NCI-H128 (cell line): ENCODE data around the gene BICDL1.
"Not testable (repeated sequence)": the region's sequence is repeated elsewhere in the genome, so short reads cannot be mapped to it uniquely, and the experiment has no call there.

ENCODE experiments used
- DNase-seq: peaks from one replicate; lab custom pipeline; 2025; ENCODE audit not compliant: unreplicated experiment; lab: John Stamatoyannopoulos, UW

BICDL1 gene

GRCh38 chr12:119998471-119999245 is 9.6 kb downstream of the BICDL1 start:
- DNase-seq = no peak

DNA sequence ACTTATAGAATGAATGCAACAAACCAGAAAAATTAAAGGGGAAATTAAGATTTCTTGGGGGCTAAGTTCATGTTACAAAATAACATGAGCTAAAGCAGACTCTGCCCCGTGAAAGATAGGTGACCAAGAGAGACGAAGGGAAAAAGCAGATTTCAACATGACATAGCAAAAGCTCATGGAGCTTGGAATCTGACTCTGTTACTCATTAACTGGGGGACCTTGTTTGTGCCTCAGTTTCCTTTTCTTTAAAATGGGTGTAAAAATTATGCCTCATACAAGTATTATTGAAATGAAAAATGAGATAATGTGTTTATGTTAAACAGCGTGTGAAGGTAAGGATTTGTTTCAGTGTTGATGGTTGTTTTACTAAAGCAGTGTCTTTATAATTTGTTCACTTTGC is 11.5 kb downstream of the BICDL1 start:
- no peak for DNase-seq

- no peak for DNase-seq
Observed at GRCh38 chr12:120006258-120006975, 17.4 kb downstream of the BICDL1 start.

DNA sequence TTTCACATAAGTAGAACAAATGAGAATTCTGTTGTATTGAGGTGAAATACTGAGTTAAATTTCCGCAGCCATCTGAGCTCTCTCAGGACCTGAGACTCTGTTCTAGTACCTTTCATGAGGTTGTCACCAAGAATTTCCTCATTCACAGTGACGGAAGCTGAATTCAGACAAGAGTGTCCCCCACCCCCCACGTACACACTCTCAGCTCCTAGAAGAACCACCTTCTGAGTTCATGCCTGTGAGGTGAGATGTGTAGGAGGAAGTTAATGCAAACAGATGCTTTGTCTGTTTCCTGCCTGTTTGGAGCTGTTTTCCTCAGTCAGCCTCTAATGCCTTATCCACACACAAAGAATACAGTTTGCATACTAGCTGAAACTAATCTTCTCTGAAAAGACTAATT is 18.2 kb downstream of the BICDL1 start:
- no peak for DNase-seq

DNA sequence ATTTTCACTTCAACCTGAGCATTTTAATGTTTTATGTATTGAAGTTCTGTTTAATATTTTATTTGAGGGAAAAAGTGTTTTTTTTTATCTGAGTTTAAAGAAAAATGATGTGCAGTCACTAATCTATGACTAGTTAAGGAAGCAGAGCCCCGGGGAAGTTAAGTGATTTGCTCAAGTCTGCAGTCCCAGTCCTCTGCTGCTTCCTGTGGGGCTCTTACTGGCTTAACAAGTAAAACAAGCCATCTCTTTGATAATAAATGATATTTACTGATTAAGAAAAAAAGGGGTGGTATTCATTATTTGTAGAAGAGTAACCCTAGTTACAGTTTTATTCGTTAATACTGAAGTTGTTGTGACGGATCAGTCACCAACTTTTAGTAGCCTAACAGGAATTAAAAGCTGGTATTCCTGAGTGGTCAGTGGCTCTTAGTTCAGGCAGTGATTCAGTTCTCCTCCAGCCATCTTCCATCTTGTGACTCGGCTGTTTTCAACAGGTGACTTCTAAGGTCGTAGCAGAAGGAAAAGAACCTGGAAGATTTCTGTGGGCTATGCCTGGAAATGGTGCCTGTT is 21.7 kb downstream of the BICDL1 start:
- DNase-seq = no peak

GRCh38 chr12:120012067-120012621 is 23.1 kb downstream of the BICDL1 start:
- DNase-seq = no peak

DNA sequence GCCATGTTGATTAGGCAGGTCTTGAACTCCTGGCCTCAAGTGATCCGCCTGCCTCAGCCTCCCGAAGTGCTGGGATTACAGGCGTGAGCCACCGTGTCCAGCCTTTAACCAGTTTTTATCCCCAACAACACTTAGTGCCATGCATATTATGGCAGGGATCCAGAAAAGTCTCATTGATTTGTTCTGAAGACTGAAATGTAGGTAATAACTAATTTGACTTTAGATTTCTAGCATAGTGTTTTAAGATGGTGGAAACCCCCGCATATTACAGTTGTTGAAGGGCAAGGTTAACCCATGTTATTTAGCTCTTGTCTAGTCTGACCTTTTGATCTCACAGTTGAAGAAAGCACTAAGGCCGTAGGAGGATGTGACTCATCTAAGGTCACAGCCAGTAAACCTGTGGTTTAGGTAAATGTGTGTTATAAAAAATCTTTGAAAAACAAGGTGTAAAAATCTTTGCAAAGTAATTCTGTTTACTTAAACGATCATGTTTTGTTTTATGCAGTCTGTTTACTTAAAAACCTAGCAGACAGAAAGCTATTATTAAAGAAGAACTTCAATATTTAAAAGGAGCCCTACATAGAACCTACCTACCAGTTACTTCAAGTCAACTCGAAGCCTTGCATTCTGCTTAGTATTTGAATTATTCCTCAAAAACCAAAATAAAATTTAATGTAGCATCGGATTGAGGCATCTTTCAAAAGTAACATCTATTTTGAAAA is 24.8 kb downstream of the BICDL1 start:
- DNase-seq = no peak

DNA sequence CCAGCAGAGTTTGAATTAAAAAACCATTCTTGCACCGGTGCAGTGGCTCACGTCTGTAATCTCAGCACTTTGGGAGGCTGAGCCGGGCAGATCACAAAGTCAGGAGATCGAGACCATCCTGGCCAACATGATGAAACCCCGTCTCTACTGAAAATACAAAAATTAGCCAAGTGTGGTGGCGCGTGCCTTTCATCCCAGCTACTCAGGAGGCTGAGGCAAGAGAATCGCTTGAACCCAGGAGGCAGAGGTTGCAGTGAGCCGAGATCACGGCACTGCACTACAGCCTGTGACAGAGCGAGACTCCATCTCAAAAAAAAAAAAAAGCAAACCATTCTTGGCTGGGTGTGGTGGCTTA is 25.3 kb downstream of the BICDL1 start:
- DNase-seq = not testable (repeated sequence)

DNA sequence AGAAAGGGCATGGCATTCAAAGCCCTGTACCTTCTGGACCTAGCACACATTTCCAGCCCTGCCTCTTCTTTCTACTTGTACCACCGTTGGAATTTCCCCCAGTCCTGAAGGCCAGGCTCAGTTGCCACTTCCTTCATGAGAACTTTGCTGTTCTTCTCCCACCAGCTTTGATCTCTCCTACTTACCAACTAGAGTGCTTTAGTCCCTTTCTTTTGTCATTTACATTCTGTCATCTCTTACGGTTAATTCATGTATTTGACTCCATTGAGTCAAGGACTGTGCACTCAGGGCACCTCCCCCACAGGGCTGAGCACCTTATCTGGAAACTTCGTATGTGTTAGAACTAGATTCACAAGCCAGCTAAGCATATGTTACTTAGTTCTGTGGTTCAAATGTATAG is 26.3 kb downstream of the BICDL1 start:
- no peak for DNase-seq

DNA sequence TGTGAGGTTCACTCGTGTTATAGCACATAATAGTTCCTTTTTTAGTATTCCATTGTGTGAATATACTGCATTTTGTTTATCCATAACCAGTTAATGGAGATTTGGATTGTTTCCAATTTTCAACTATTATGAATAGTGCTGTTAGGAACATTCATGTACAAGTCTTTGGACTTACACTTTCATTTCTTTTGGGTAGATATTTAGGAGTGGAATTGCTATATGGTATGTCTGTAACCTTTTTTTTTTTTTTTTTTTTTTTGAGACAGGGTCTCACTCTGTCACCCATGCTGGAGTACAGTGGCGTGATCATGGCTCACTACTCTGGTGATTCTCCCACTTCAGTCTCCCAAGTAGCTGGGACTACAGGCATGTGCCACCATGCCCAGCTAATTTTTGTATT is 27.2 kb downstream of the BICDL1 start:
- not testable (repeated sequence) for DNase-seq

DNA sequence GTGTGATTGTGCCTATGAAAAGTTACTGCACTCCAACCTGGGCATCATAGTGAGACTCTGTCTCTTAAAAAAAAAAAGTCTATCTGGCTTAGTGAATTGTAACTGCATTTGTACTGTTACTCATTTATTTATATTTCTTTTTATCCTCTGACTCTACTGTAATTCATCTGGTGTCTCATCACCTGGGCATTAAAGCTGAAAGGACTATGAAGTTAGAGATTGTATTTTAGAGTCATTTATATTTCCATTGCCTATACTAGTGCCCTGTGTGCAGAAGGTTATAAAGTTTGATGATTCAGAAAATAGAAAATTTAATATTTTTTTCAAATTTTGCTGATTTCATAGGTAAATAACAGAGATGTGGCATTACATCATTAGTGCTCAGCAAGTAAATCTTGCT is 30.2 kb downstream of the BICDL1 start:
- no peak for DNase-seq

DNA sequence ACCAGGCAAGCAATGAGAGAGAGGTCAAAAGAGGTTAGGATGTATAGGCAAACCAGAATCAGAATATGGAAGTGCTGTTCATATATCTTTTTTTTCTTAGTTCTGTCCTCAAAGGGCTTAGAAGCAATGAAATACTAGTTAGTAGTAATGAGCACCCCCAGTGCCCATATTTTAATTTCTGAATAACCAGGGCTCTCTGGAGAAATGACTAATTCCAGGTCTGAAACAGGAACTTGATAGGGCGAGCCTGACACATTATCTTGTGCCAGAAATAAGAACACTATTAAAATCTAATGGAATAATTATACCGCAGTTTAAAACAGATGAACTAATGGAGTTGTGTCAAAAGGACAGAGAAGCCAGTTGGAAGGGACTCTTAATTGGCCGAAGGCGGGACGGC is 30.9 kb downstream of the BICDL1 start:
- DNase-seq = no peak

- DNase-seq = no peak
Observed at GRCh38 chr12:120024193-120024592, 35.2 kb downstream of the BICDL1 start.

DNA sequence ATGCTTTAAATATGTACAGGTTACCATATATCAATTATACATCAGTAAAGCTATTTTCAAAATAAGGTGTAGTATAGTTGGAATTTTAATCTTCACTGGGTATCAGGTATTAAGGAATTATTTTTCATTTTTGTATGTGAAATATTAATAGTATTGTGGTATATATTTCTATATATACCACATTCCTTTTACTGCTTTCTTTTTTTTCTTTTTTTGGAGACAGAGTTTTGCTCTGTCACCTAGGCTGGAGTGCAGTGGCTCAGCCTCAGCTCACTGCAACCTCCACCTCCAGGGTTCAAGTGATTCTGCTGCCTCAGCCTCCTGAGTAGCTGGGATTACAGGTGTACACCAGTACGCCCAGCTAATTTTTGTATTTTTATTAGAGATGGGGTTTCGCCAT is 36.6 kb downstream of the BICDL1 start:
- no peak for DNase-seq

DNA sequence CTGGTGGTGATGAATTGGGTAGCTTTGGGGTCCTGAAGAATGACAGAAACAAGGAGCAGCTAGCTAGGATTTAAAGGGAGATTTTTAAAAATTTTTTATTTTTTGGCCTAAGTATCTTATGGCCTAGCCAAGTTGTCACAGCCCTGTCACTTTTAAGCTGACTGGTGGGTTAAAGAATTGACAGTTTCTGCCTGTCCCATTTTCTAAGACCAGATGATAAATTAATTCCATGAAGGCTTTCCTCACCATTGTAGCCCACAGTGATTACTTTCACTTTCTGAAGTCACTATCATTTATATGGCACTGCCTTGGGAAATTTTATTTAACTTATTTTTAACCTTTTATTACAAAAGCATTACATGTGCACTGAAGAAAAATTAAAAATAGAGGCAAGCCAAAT is 43.2 kb downstream of the BICDL1 start:
- DNase-seq = no peak

DNA sequence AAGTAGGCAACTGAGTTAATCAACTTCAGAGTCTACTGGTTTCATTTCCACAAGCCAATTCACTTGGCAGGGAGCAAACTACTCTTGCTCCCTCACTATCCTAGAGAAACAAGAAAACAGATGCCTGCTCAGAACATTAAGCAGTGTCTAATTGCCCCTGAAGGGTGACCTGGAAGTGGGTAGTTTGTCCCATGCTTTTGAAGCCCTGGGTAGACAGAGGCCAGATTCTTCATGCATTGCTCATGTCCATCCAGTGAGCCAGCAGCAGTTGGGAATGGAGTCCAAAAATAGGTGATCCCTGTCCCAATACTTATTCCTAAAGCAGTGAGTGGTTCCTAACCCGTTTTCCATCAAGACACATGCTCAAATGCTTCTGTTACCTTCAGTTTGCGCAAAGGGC is 48.8 kb downstream of the BICDL1 start:
- no peak for DNase-seq

- no peak for DNase-seq
Observed at GRCh38 chr12:120039711-120040110, 50.7 kb downstream of the BICDL1 start.

DNA sequence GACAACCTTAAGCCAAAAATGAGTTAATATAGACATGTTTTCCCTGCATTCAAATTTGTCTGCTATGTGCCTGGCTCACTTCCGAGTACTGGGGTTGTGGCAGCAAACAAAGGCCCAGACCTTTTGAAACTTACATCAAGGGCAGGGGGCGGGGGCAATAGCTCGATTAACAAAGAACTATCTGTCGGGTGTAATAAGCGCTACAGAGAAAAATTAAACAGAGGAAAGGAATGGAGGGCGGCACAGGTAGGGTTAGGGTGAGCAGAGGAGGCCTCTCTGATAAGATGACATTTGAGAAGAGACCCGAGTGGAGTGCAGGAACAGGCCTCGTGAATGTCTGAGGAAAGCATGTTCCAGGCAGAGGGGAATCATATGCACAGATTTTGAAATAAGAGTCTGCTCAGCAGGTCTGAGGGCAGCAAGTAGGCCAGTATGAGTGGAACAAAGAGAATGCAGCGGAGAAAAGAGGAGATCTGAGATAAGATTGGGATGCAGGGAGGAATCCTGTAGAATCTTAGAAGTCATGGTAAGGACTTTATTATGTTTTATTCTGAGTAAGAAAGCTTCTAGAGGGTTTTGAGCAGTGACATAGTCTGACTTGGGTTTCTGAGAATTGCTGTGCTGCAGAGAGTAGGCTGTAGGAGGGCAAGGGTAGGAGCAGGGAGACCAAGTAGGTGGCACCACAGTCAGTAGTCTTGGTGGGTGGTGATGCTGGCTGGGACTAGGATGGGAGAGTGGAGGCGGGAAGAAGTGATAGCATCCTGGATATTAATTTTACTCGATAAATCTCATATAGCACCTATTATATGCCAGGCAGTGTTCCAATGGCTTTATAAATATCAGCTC is 52.6 kb downstream of the BICDL1 start:
- DNase-seq = no peak

DNA sequence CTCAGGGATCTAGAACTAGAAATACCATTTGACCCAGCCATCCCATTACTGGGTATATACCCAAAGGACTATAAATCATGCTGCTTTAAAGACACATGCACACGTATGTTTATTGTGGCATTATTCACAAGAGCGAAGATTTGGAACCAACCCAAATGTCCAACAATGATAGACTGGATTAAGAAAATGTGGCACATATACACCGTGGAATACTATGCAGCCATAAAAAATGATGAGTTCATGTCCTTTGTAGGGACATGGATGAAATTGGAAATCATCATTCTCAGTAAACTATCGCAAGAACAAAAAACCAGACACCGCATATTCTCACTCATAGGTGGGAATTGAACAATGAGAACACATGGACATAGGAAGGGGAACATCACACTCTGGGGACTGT is 56.3 kb downstream of the BICDL1 start:
- not testable (repeated sequence) for DNase-seq

GRCh38 chr12:120047072-120047471 is 58.0 kb downstream of the BICDL1 start:
- DNase-seq = no peak

- DNase-seq = no peak
Observed at GRCh38 chr12:120048263-120048662, 59.2 kb downstream of the BICDL1 start.
